Fibroblast of pulmonary artery (primary cell): ENCODE results near the gene SBK2.

Experiments used
- DNase-seq: peaks from one replicate; pipeline ENCODE4 v3.0.0-alpha.2; 2010; ENCODE audit warnings: low read depth
- H3K4me3 ChIP-seq: replicated peaks from 2 replicates; pipeline ENCODE4 v1.5.1; 2011; ENCODE audit warnings: low read depth, mild to moderate bottlenecking, control low read depth, low read length, moderate library complexity
- CTCF ChIP-seq: IDR thresholded peaks from 2 replicates; pipeline ENCODE4 v1.5.1; 2011; ENCODE audit warnings: mild to moderate bottlenecking, control low read depth, low read length, inconsistent platforms; ENCODE audit errors: missing control alignments

The SBK2 gene

GRCh38 chr19:55553217-55554182 lies 16.6 kb upstream of the SBK2 start:
- no peak overlapping the region for H3K4me3 ChIP-seq
- TF ChIP-seq CTCF, result no peak
- no peak for DNase-seq

- peak; percentile 87 for DNase-seq
- no peak overlapping the region for H3K4me3 ChIP-seq
- no peak for TF ChIP-seq CTCF
These were observed 15.7 kb upstream of the SBK2 start for GRCh38 chr19:55552620-55553019.

GRCh38 chr19:55552206-55552605 lies 15.3 kb upstream of the SBK2 start:
- H3K4me3 ChIP-seq, result no peak overlapping the region
- DNase-seq, result no peak

GRCh38 chr19:55550321-55550650 lies 13.4 kb upstream of the SBK2 start:
- TF ChIP-seq CTCF, result no peak
- H3K4me3 ChIP-seq, result no peak overlapping the region
- no peak for DNase-seq

More at GRCh38 chr19:55552206-55552605, 15.3 kb upstream of the SBK2 start:
- no peak for TF ChIP-seq CTCF

GRCh38 chr19:55549500-55550320 lies 12.8 kb upstream of the SBK2 start:
- no peak for TF ChIP-seq CTCF
- DNase-seq, result peak; percentile 83
- peak overlapping the region; percentile 12 for H3K4me3 ChIP-seq

GRCh38 chr19:55546822-55547614 lies 10.1 kb upstream of the SBK2 start:
- TF ChIP-seq CTCF, result no peak
- peak; percentile 77 for DNase-seq
- H3K4me3 ChIP-seq, result no peak overlapping the region
